IMR-90 (cell line): ENCODE results near the gene C11orf54. TPM values are rescaled to one million over a fixed set of nuclear protein-coding genes. Genes with fewer than 3 reads are reported as not detected.

Experiments used
- ATAC-seq: fragments of 200-7000 bp; cut with Tn5 transposase; 2 replicates; pipeline ENCODE4 v1.9.1; 2020; ENCODE audit warnings: low read depth, mild to moderate bottlenecking, moderate library complexity
- BruUV-seq: library from RNA; stranded (reverse); fragments of 400-500 nt; replicated peaks from 2 replicates; lab custom pipeline; 2021; lab: Mats Ljungman, UMichigan
- CTCF ChIA-PET: fragments of 300-600 bp; formaldehyde crosslinking; extraction: SDS; loops from one replicate; lab custom pipeline; 2021; ENCODE audit warnings: antibody characterized with exemption; lab: Yijun Ruan, JAX
- POLR2A ChIA-PET: fragments of 300-600 bp; sonication (Branson Sonifier 250); formaldehyde crosslinking; loops from one replicate; lab custom pipeline; 2022; ENCODE audit warnings: antibody characterized with exemption; ENCODE audit not compliant: unreplicated experiment; lab: Charles Lee
- DNase-seq: peaks from one replicate; pipeline ENCODE4 v3.0.0; 2013
- H2AFZ ChIP-seq: replicated peaks from 2 replicates; pipeline ENCODE3; 2013; ENCODE audit warnings: low read length, mild to moderate bottlenecking; ENCODE audit not compliant: poor library complexity
- H2AK5ac ChIP-seq: 2 replicates; pipeline ENCODE4 v1.6.1; 2013; ENCODE audit warnings: low read depth, low read length, inconsistent platforms
- H2AK9ac ChIP-seq: replicated peaks from 2 replicates; pipeline ENCODE3; 2013; ENCODE audit warnings: mild to moderate bottlenecking, low read depth, low read length, moderate library complexity; ENCODE audit not compliant: poor library complexity
- H2BK120ac ChIP-seq: 2 replicates; pipeline ENCODE4 v1.6.1; 2013; ENCODE audit warnings: low read depth, low read length, inconsistent platforms
- H2BK15ac ChIP-seq: 3 replicates; pipeline ENCODE4 v1.6.1; 2013; ENCODE audit warnings: low read depth, low read length, inconsistent platforms
- H2BK20ac ChIP-seq: 2 replicates; pipeline ENCODE4 v1.6.1; 2013; ENCODE audit warnings: low read depth, mild to moderate bottlenecking, inconsistent platforms, low read length, moderate library complexity
- H2BK5ac ChIP-seq: 2 replicates; pipeline ENCODE4 v1.6.1; 2013; ENCODE audit warnings: mild to moderate bottlenecking, low read depth, low read length, inconsistent platforms; ENCODE audit not compliant: poor library complexity, severe bottlenecking
- H3K14ac ChIP-seq: replicated peaks from 2 replicates; pipeline ENCODE4 v1.6.1; 2013; ENCODE audit warnings: low read depth, low read length, inconsistent platforms
- H3K18ac ChIP-seq: 2 replicates; pipeline ENCODE4 v1.6.1; 2013; ENCODE audit warnings: low read depth, low read length, control low read depth
- H3K23ac ChIP-seq: 2 replicates; pipeline ENCODE4 v1.6.1; 2013; ENCODE audit warnings: low read depth, low read length, inconsistent platforms
- H3K27ac ChIP-seq: 2 replicates; pipeline ENCODE4 v1.5.1; 2013; ENCODE audit warnings: mild to moderate bottlenecking, control low read depth, low read length; ENCODE audit not compliant: insufficient read depth
- H3K27me3 ChIP-seq: 2 replicates; pipeline ENCODE4 v1.6.1; 2013; ENCODE audit warnings: low read length; ENCODE audit not compliant: control insufficient read depth, insufficient read depth
- H3K36me3 ChIP-seq: 2 replicates; pipeline ENCODE4 v1.6.1; 2013; ENCODE audit warnings: low read length, mixed read lengths; ENCODE audit not compliant: control insufficient read depth, insufficient read depth
- H3K4ac ChIP-seq: 2 replicates; pipeline ENCODE4 v1.6.1; 2013; ENCODE audit warnings: low read depth, low read length, inconsistent platforms
- H3K4me1 ChIP-seq: 2 replicates; pipeline ENCODE4 v1.6.1; 2013; ENCODE audit warnings: low read length, mixed read lengths; ENCODE audit not compliant: control insufficient read depth, insufficient read depth
- H3K4me2 ChIP-seq: 2 replicates; pipeline ENCODE4 v1.6.1; 2013; ENCODE audit warnings: low read depth, mild to moderate bottlenecking, control low read depth, low read length, moderate library complexity
- H3K4me3 ChIP-seq: 2 replicates; pipeline ENCODE4 v1.5.1; 2013; ENCODE audit warnings: low read depth, mild to moderate bottlenecking, control low read depth, low read length, moderate library complexity; ENCODE audit not compliant: insufficient read depth
- H3K56ac ChIP-seq: 2 replicates; pipeline ENCODE4 v1.6.1; 2013; ENCODE audit warnings: low read length, inconsistent platforms; ENCODE audit not compliant: insufficient read depth; ENCODE audit errors: extremely low read depth
- H3K79me1 ChIP-seq, 2 experiments: 2 replicates each; pipeline ENCODE4 v1.6.1; 2013; ENCODE audit warnings: low read length in 2 of 2, inconsistent platforms in 1 of 2, low read depth in 1 of 2
- H3K9ac ChIP-seq: 2 replicates; pipeline ENCODE4 v1.6.1; 2013; ENCODE audit warnings: low read depth, low read length, control low read depth
- H3K9me1 ChIP-seq: 2 replicates; pipeline ENCODE4 v1.6.1; 2013; ENCODE audit warnings: low read length, inconsistent platforms; ENCODE audit not compliant: insufficient read depth
- H3K9me3 ChIP-seq: 2 replicates; pipeline ENCODE4 v1.6.1; 2013; ENCODE audit warnings: low read length; ENCODE audit not compliant: control insufficient read depth, insufficient read depth
- H4K20me1 ChIP-seq: 2 replicates; pipeline ENCODE4 v1.6.1; 2013; ENCODE audit warnings: low read length, inconsistent platforms; ENCODE audit not compliant: insufficient read depth
- H4K5ac ChIP-seq: 2 replicates; pipeline ENCODE4 v1.6.1; 2013; ENCODE audit warnings: mild to moderate bottlenecking, low read depth, low read length, control low read depth
- H4K8ac ChIP-seq, 2 experiments: 2 replicates each; pipeline ENCODE4 v1.6.1; 2013; ENCODE audit warnings: low read depth in 2 of 2, low read length in 2 of 2, control low read depth in 1 of 2, inconsistent platforms in 1 of 2
- H4K91ac ChIP-seq: 2 replicates; pipeline ENCODE4 v1.6.1; 2013; ENCODE audit warnings: low read depth, low read length, inconsistent platforms; ENCODE audit not compliant: insufficient read depth
- BHLHE40 ChIP-seq: fragments of 150-350 bp; IDR thresholded peaks from 2 replicates; pipeline ENCODE4 v1.6.1; 2016; ENCODE audit warnings: mild to moderate bottlenecking, low read depth, low read length
- RFX5 ChIP-seq: IDR thresholded peaks from 2 replicates; pipeline ENCODE4 v1.8.0; 2012; ENCODE audit warnings: low read depth, mild to moderate bottlenecking, low read length, moderate library complexity
- WGBS, 2 experiments: methylation state at CpG; one replicate each; pipeline versions ENCODE4 v1.1.5 to v1.1.7; 2013; ENCODE audit warnings: missing lambda C conversion rate in 2 of 2; ENCODE audit not compliant: insufficient read length in 1 of 2; ENCODE audit errors: extremely low coverage in 2 of 2; 5-methylcytosine and 5-hydroxymethylcytosine counted together
- dilution Hi-C: fragments of 300-500 bp; cut with HindIII; formaldehyde crosslinking; loops from one replicate; pipeline ENCODE4 v1.14.3; 2018; ENCODE audit warnings: low sequenced_read_pairs; ENCODE audit not compliant: unreplicated experiment
- in situ Hi-C: fragments of 300-500 bp; cut with MboI; formaldehyde crosslinking; loops from 3 replicates; pipeline ENCODE4 v1.14.3; 2019; ENCODE audit warnings: low sequenced_read_pairs, inconsistent platforms, mixed read lengths
- intact Hi-C: fragments of 100-400 bp; cut with micrococcal nuclease; formaldehyde crosslinking; loops from 2 replicates; pipeline ENCODE4 v1.10.0; 2022
- polyA plus RNA-seq, 3 experiments: library from polyadenylated mRNA; depleted of rRNA; stranded (reverse); fragments of >200 nt; gene quantifications; 2 replicates each; pipeline ENCODE4 v1.2.3, GENCODE V29; 2012; ENCODE audit warnings: low replicate concordance in 1 of 3
- total RNA-seq: library from RNA; depleted of rRNA; stranded (reverse); fragments of >200 nt; gene quantifications from 2 replicates; pipeline ENCODE4 v1.2.3, GENCODE V29; 2012
- TF ChIP-seq, protein P1 (sequence below): fragments of 150-350 bp; IDR thresholded peaks from 2 replicates; pipeline ENCODE4 v1.6.1; 2016; ENCODE audit warnings: low read depth, mild to moderate bottlenecking, low read length, moderate library complexity, borderline replicate concordance

C11orf54 gene
- total and polyA plus RNA-seq, 2 of the 4 experiments (the other 2 are of a cell fraction) = 13.7 to 16.0 TPM

DNA sequence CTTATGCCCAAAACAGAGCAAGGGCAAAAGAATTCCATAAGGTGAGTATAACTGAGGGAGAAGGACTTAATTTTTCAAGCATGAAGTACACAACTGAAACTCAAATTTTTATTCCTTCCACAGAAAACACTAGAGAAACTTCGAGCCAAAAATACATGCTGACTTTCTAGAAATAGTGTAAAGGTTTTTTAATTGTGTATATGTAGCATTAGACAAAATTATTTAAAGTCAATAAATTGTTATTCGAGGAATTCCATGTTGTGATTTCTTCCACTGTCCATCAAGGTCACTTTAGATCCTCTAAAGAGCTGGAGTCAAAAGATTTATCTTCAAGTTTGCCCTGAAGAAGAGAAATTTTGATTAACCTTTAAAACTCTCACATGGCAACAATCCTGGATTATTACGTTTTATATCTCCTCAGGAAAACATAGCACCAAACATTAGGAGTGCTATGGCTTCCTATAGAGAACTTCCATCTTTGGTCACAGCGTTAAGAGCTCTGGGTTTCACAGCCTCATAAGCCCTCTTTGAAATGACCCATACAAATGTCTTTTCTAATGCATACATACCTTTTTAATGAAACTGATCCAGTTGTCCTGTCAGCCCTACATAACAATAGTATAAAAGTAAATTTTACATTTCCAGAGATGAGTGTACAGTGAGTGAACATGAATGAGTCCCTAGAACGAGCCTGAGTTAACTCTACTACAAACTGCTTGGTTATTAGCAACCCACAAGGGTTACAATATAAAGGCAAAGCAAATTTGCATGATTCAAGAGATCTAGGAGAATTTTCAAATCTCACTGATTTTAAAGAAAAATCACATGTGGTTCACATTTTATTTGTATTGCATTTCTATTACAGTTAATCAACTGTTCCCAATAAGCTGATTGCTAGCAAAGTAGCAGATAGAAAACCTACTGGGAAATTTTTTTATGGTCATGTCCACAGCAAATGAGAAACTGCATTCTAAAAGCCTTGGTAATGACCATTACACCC is 11.1 kb upstream of the C11orf54 start:
- peaks cover 38% of the 10 kb centered on the region for H3K36me3 ChIP-seq
- no peak overlapping the region for H3K23ac ChIP-seq
- 100% methylated on average over 1 of the region's 5 CpGs; no CpG with 5 or more reads in 1 of the 2 experiments for WGBS, 2 experiments
- H3K9ac ChIP-seq = no peak overlapping the region
- no peak overlapping the region for H3K18ac ChIP-seq
- H3K4ac ChIP-seq = no peak overlapping the region
- H3K4me2 ChIP-seq = no peak overlapping the region
- H3K27ac ChIP-seq = no peak overlapping the region
- no peaks in the 10 kb centered on the region; the same call in 1 of the 2 replicates for H3K9me1 ChIP-seq
- peaks cover 62% of the 10 kb centered on the region for H4K20me1 ChIP-seq
- no peaks in the 10 kb centered on the region for H3K9me3 ChIP-seq
- no TSS peak for BruUV-seq
- H3K4me3 ChIP-seq = no peak overlapping the region
- dilution Hi-C loops (no loop called here), in situ Hi-C loops (loop anchor here (10.0 kb wide), 1 partner anchor 404 kb away; no protein-coding TSS in a partner anchor), intact Hi-C loops (no loop called here)
- H2BK5ac ChIP-seq = no peak overlapping the region
- POLR2A ChIA-PET = interaction anchor here (2.5 kb wide), 1 partner anchor 11 kb away, joined by 8 read pairs; the partner anchor contains the start of genes C11orf54 and TAF1D
- H3K56ac ChIP-seq = no peak overlapping the region
- H3K27me3 ChIP-seq = no peaks in the 10 kb centered on the region
- no peak overlapping the region for H4K91ac ChIP-seq
- H3K79me1 ChIP-seq = peaks cover 10 to 32% of the 10 kb centered on the region in 2 experiments; a peak in 2 of 4 replicates
- no peak overlapping the region for H2BK15ac ChIP-seq
- H2BK120ac ChIP-seq = no peak overlapping the region
- CTCF ChIA-PET = no interaction called here
- no peak overlapping the region for H2AK5ac ChIP-seq
- no peak overlapping the region for H4K8ac ChIP-seq
- no peak overlapping the region for H3K14ac ChIP-seq
- ATAC-seq (no peak), DNase-seq (no peak)
- H4K5ac ChIP-seq = no peak overlapping the region
- H3K4me1 ChIP-seq = peaks cover 14% of the 10 kb centered on the region
- no peak overlapping the region for H2AK9ac ChIP-seq
- no peak overlapping the region for H2BK20ac ChIP-seq
- H2AFZ ChIP-seq = no peak overlapping the region
- TF ChIP-seq, protein P1, sequence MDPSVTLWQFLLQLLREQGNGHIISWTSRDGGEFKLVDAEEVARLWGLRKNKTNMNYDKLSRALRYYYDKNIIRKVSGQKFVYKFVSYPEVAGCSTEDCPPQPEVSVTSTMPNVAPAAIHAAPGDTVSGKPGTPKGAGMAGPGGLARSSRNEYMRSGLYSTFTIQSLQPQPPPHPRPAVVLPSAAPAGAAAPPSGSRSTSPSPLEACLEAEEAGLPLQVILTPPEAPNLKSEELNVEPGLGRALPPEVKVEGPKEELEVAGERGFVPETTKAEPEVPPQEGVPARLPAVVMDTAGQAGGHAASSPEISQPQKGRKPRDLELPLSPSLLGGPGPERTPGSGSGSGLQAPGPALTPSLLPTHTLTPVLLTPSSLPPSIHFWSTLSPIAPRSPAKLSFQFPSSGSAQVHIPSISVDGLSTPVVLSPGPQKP = no peak
- TF ChIP-seq RFX5 = no peak
- TF ChIP-seq BHLHE40 = no peak
